Measurements from ENCODE around the gene VASP. TPM values are rescaled to one million over a fixed set of nuclear protein-coding genes. Genes with fewer than 3 reads are reported as not detected.

Gene VASP
- total RNA-seq, 1 experiment from 2014 or later = 102 TPM

GRCh38 chr19:45575216-45575615 lies 67.9 kb downstream of the VASP start:
- H3K4me3 ChIP-seq (ENCODE audit: low read depth, low read length, poor library complexity, severe bottlenecking) = no peak overlapping the region
- TF ChIP-seq CTCF (conservative IDR thresholded peaks at IDR 0.05; ENCODE audit: low read depth, low read length) (no peak), EZH2 (IDR thresholded peaks at IDR 0.05; ENCODE audit: borderline replicate concordance, low read depth, low read length, poor library complexity, severe bottlenecking) (no peak)
- H3K27ac ChIP-seq (ENCODE audit: low read depth, low read length, poor library complexity, severe bottlenecking) = no peak overlapping the region
- DNase-seq (ENCODE audit: low spot score) = no peak
- no peaks in the 10 kb centered on the region for H3K36me3 ChIP-seq (ENCODE audit: insufficient read depth, low read length, poor library complexity, severe bottlenecking)
- no peaks in the 10 kb centered on the region for H3K27me3 ChIP-seq (replicated peaks; ENCODE audit: insufficient read depth, low read depth, low read length, poor library complexity)
- no peaks in the 10 kb centered on the region for H3K9me3 ChIP-seq (ENCODE audit: low read depth, low read length, poor library complexity, severe bottlenecking)
- intact Hi-C loops (cut with micrococcal nuclease; ENCODE audit: unreplicated experiment) = no loop called here
- H3K4me1 ChIP-seq (ENCODE audit: insufficient read depth, low read length, poor library complexity, severe bottlenecking) = no peaks in the 10 kb centered on the region
- POLR2A ChIA-PET (ENCODE audit: low non-redundant PET) = no interaction called here
- no TSS peak for BruUV-seq (replicated peaks)
- CTCF ChIA-PET = no interaction called here

Other genes starting within 250 kb of the VASP start
- not detected in 2 replicates for gene CKM, start 184.6 kb upstream of the VASP start, total RNA-seq (2021)
- gene KLC3, start 166.7 kb upstream of the VASP start, total RNA-seq (2021) = 0.44 and 0.49 TPM in 2 replicates
- gene ERCC2, start 136.9 kb upstream of the VASP start, total RNA-seq (2021) = 51.6 and 59.2 TPM in 2 replicates
- gene PPP1R13L, start 102.4 kb upstream of the VASP start, total RNA-seq (2021) = 5.5 and 8.1 TPM in 2 replicates
- gene POLR1G, start 100.8 kb upstream of the VASP start, total RNA-seq (2021) = 23.2 and 30.1 TPM in 2 replicates
- 158 and 165 TPM in 2 replicates for gene ERCC1, start 83.6 kb upstream of the VASP start, total RNA-seq (2021)
- 1.0 and 1.9 TPM in 2 replicates for gene FOSB, start 39.5 kb upstream of the VASP start, total RNA-seq (2021)
- 6.6 and 9.1 TPM in 2 replicates for gene RTN2, start 10.4 kb upstream of the VASP start, total RNA-seq (2021)
- 0.80 and 1.6 TPM in 2 replicates for gene PPM1N, start 9.0 kb upstream of the VASP start, total RNA-seq (2021)
- gene OPA3, start 77.3 kb downstream of the VASP start, total RNA-seq (2021) = 13.5 and 15.2 TPM in 2 replicates
- gene GPR4, start 94.7 kb downstream of the VASP start, total RNA-seq (2021) = not detected in 2 replicates
- 17.0 and 21.0 TPM in 2 replicates for gene EML2, start 131.9 kb downstream of the VASP start, total RNA-seq (2021)
- 0.45 and 1.0 TPM in 2 replicates for gene GIPR, start 160.7 kb downstream of the VASP start, total RNA-seq (2021)
- gene SNRPD2, start 184.5 kb downstream of the VASP start, total RNA-seq (2021) = 590 and 597 TPM in 2 replicates
- gene QPCTL, start 185.2 kb downstream of the VASP start, total RNA-seq (2021) = 12.8 and 17.4 TPM in 2 replicates
- gene FBXO46, start 223.4 kb downstream of the VASP start, total RNA-seq (2021) = 18.8 and 24.3 TPM in 2 replicates
- not detected in 2 replicates for gene MEIOSIN, start 226.0 kb downstream of the VASP start, total RNA-seq (2021)

Measured in A673 (cell line).